H9 (cell line): ENCODE data around the gene CYP2U1. TPM values are rescaled to one million over a fixed set of nuclear protein-coding genes. Genes with fewer than 3 reads are reported as not detected.

Experiments
- DNase-seq: peaks from one replicate; pipeline ENCODE4 v3.0.0-alpha.2; 2017
- H2AFZ ChIP-seq: one replicate; pipeline ENCODE4 v1.6.1; 2013; ENCODE audit warnings: mild to moderate bottlenecking, low read length, control low read depth, moderate library complexity
- H2AK5ac ChIP-seq: 2 replicates; pipeline ENCODE4 v1.6.1; 2013; ENCODE audit warnings: low read length, control low read depth, mixed read lengths; ENCODE audit not compliant: insufficient read length
- H2BK120ac ChIP-seq: one replicate; pipeline ENCODE4 v1.6.1; 2013; ENCODE audit warnings: low read depth, mild to moderate bottlenecking, low read length, control low read depth, inconsistent platforms; ENCODE audit not compliant: poor library complexity, severe bottlenecking
- H2BK12ac ChIP-seq: 2 replicates; pipeline ENCODE4 v1.6.1; 2013; ENCODE audit warnings: low read length, control low read depth, mixed read lengths, low read depth; ENCODE audit not compliant: insufficient read length
- H2BK15ac ChIP-seq: 2 replicates; pipeline ENCODE4 v1.6.1; 2013; ENCODE audit warnings: low read depth, low read length, control low read depth
- H2BK20ac ChIP-seq: one replicate; pipeline ENCODE4 v1.6.1; 2013; ENCODE audit warnings: low read depth, mild to moderate bottlenecking, low read length, control low read depth, inconsistent platforms; ENCODE audit not compliant: poor library complexity, severe bottlenecking
- H2BK5ac ChIP-seq: 2 replicates; pipeline ENCODE4 v1.6.1; 2013; ENCODE audit warnings: low read length, control low read depth, mixed read lengths; ENCODE audit not compliant: insufficient read length
- H3K14ac ChIP-seq: 2 replicates; pipeline ENCODE4 v1.6.1; 2013; ENCODE audit warnings: low read length, control low read depth; ENCODE audit not compliant: insufficient read depth
- H3K18ac ChIP-seq: 2 replicates; pipeline ENCODE4 v1.6.1; 2013; ENCODE audit warnings: low read depth, mild to moderate bottlenecking, mixed read lengths, low read length, control low read depth; ENCODE audit not compliant: insufficient read length
- H3K23ac ChIP-seq: 2 replicates; pipeline ENCODE4 v1.6.1; 2013; ENCODE audit warnings: low read length, control low read depth, mixed read lengths, low read depth; ENCODE audit not compliant: insufficient read length
- H3K23me2 ChIP-seq: 2 replicates; pipeline ENCODE4 v1.6.1; 2013; ENCODE audit warnings: low read depth, mild to moderate bottlenecking, mixed read lengths, low read length, control low read depth; ENCODE audit not compliant: insufficient read length, poor library complexity, severe bottlenecking
- H3K27ac ChIP-seq: 2 replicates; pipeline ENCODE4 v1.5.1; 2013; ENCODE audit warnings: low read length, control low read depth, mixed read lengths, low read depth; ENCODE audit not compliant: insufficient read length
- H3K27me3 ChIP-seq: 2 replicates; pipeline ENCODE4 v1.6.1; 2013; ENCODE audit warnings: low read length, control low read depth, inconsistent platforms; ENCODE audit not compliant: insufficient read depth
- H3K4ac ChIP-seq: 2 replicates; pipeline ENCODE4 v1.6.1; 2013; ENCODE audit warnings: low read depth, mild to moderate bottlenecking, control low read depth, inconsistent platforms, low read length, moderate library complexity
- H3K4me1 ChIP-seq: 2 replicates; pipeline ENCODE4 v1.6.1; 2013; ENCODE audit warnings: low read length, control low read depth, inconsistent platforms; ENCODE audit not compliant: insufficient read depth
- H3K4me2 ChIP-seq: 2 replicates; pipeline ENCODE4 v1.6.1; 2013; ENCODE audit warnings: low read length, control low read depth, mixed read lengths; ENCODE audit not compliant: insufficient read length, insufficient read depth
- H3K56ac ChIP-seq: 2 replicates; pipeline ENCODE4 v1.6.1; 2013; ENCODE audit warnings: low read depth, mild to moderate bottlenecking, mixed read lengths, low read length, control low read depth; ENCODE audit not compliant: insufficient read length
- H3K79me1 ChIP-seq: 2 replicates; pipeline ENCODE4 v1.6.1; 2013; ENCODE audit warnings: low read depth, mild to moderate bottlenecking, moderate library complexity, low read length, control low read depth, inconsistent platforms; ENCODE audit not compliant: insufficient read depth, poor library complexity, severe bottlenecking
- H3K79me2 ChIP-seq: 2 replicates; pipeline ENCODE4 v1.6.1; 2013; ENCODE audit warnings: low read length, control low read depth, inconsistent platforms; ENCODE audit not compliant: insufficient read depth
- H3K9ac ChIP-seq: 2 replicates; pipeline ENCODE4 v1.6.1; 2013; ENCODE audit warnings: low read length, control low read depth, mixed read lengths; ENCODE audit not compliant: insufficient read length; ENCODE audit errors: extremely low read depth
- H3K9me3 ChIP-seq: one replicate; pipeline ENCODE4 v1.6.1; 2013; ENCODE audit warnings: low read depth, low read length, inconsistent platforms; ENCODE audit not compliant: control insufficient read depth
- H3T11ph ChIP-seq: one replicate; pipeline ENCODE4 v1.6.1; 2013; ENCODE audit warnings: mild to moderate bottlenecking, low read length, control low read depth, inconsistent platforms
- H4K20me1 ChIP-seq: one replicate; pipeline ENCODE4 v1.6.1; 2013; ENCODE audit not compliant: control insufficient read depth, insufficient read length, insufficient read depth
- H4K5ac ChIP-seq: 2 replicates; pipeline ENCODE4 v1.6.1; 2013; ENCODE audit warnings: low read depth, mild to moderate bottlenecking, mixed read lengths, low read length, control low read depth; ENCODE audit not compliant: insufficient read length
- H4K8ac ChIP-seq: replicated peaks from 2 replicates; pipeline ENCODE4 v1.6.1; 2013; ENCODE audit warnings: low read length, control low read depth, mixed read lengths, low read depth; ENCODE audit not compliant: insufficient read length
- H4K91ac ChIP-seq: 2 replicates; pipeline ENCODE4 v1.6.1; 2013; ENCODE audit warnings: low read depth, mild to moderate bottlenecking, moderate library complexity, mixed read lengths, low read length, control low read depth; ENCODE audit not compliant: insufficient read length
- H3K27ac Mint-ChIP-seq, 3 experiments: 2 replicates in 2 of 3; 3 replicates in 1 of 3; pipeline ENCODE4 v1.8.0; 2020 to 2021; ENCODE audit warnings: mixed read lengths in 3 of 3, mild to moderate bottlenecking in 1 of 3, moderate library complexity in 1 of 3
- H3K27me3 Mint-ChIP-seq: 2 replicates; pipeline ENCODE4 v1.8.0; 2021; ENCODE audit warnings: low read depth, mild to moderate bottlenecking, moderate library complexity, mixed read lengths
- H3K36me3 Mint-ChIP-seq, 3 experiments: 2 replicates in 2 of 3; 3 replicates in 1 of 3; pipeline ENCODE4 v1.8.0; 2020 to 2021; ENCODE audit warnings: low read depth in 3 of 3, mixed read lengths in 3 of 3; ENCODE audit not compliant: insufficient read depth in 1 of 3
- H3K4me1 Mint-ChIP-seq, 2 experiments: 2 replicates each; pipeline ENCODE4 v1.8.0; 2020; ENCODE audit warnings: mixed read lengths in 2 of 2
- H3K4me3 Mint-ChIP-seq, 2 experiments: 2 replicates in 1 of 2; 3 replicates in 1 of 2; pipeline ENCODE4 v1.8.0; 2020 to 2021; ENCODE audit warnings: mild to moderate bottlenecking in 2 of 2, mixed read lengths in 2 of 2, moderate library complexity in 1 of 2
- H3K9me3 Mint-ChIP-seq, 2 experiments: 2 replicates in 1 of 2; 3 replicates in 1 of 2; pipeline ENCODE4 v1.8.0; 2020; ENCODE audit warnings: mild to moderate bottlenecking in 2 of 2, mixed read lengths in 2 of 2, moderate library complexity in 1 of 2
- WGBS: extraction: QIAGEN DNeasy Blood & Tissue Kit; methylation state at CpG from one replicate; pipeline ENCODE4 v1.1.7; 2013; ENCODE audit warnings: missing lambda C conversion rate, low lambda C conversion rate, mixed read lengths; ENCODE audit not compliant: insufficient read length; ENCODE audit errors: extremely low coverage; 5-methylcytosine and 5-hydroxymethylcytosine counted together
- total RNA-seq: library from RNA; stranded (reverse); gene quantifications from 2 replicates; pipeline ENCODE4 v1.2.1, GENCODE V29; 2021
- TF ChIP-seq, protein P1 (sequence below): fragments of 200-600 bp; sonication (generic); conservative IDR thresholded peaks from 3 replicates; pipeline ENCODE4 v1.8.0; 2021; ENCODE audit warnings: antibody characterized with exemption, mild to moderate bottlenecking

CYP2U1 gene
- total RNA-seq, 1 experiment from 2014 or later, result 9.6 TPM

GRCh38 chr4:107977966-107978705 lies 46.8 kb downstream of the CYP2U1 start:
- Histone ChIP-seq H2BK120ac (no peak overlapping the region), H3K9me3 (no peaks in the 10 kb centered on the region), H4K5ac (no peak overlapping the region), H2AFZ (no peak overlapping the region), H2BK20ac (no peak overlapping the region), H3T11ph (no peak overlapping the region), H3K56ac (no peak overlapping the region), H3K4ac (no peak overlapping the region), H2BK5ac (no peak overlapping the region), H4K8ac (no peak overlapping the region), H3K9ac (no peak overlapping the region), H3K23ac (no peak overlapping the region), H3K79me2 (no peaks in the 10 kb centered on the region), H3K14ac (no peak overlapping the region), H4K20me1 (no peaks in the 10 kb centered on the region), H3K4me2 (no peak overlapping the region), H2BK12ac (no peak overlapping the region), H3K23me2 (no peaks in the 10 kb centered on the region), H2BK15ac (no peak overlapping the region), H3K79me1 (no peaks in the 10 kb centered on the region), H2AK5ac (no peak overlapping the region), H4K91ac (no peak overlapping the region), H3K27me3 (no peaks in the 10 kb centered on the region), H3K18ac (no peak overlapping the region), H3K27ac (no peak overlapping the region), H3K4me1 (no peaks in the 10 kb centered on the region)
- 0 out of 7 replicates have a peak, but pooled peaks cover 0 to 3% (median 0%) of the 10 kb centered on the region in 3 experiments for H3K36me3 Mint-ChIP-seq
- no peak overlapping the region for H3K4me3 Mint-ChIP-seq
- TF ChIP-seq, protein P1, sequence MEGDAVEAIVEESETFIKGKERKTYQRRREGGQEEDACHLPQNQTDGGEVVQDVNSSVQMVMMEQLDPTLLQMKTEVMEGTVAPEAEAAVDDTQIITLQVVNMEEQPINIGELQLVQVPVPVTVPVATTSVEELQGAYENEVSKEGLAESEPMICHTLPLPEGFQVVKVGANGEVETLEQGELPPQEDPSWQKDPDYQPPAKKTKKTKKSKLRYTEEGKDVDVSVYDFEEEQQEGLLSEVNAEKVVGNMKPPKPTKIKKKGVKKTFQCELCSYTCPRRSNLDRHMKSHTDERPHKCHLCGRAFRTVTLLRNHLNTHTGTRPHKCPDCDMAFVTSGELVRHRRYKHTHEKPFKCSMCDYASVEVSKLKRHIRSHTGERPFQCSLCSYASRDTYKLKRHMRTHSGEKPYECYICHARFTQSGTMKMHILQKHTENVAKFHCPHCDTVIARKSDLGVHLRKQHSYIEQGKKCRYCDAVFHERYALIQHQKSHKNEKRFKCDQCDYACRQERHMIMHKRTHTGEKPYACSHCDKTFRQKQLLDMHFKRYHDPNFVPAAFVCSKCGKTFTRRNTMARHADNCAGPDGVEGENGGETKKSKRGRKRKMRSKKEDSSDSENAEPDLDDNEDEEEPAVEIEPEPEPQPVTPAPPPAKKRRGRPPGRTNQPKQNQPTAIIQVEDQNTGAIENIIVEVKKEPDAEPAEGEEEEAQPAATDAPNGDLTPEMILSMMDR, result no peak
- no CpG with 5 or more reads among the region's 3 CpGs for WGBS
- no peaks in the 10 kb centered on the region for H3K4me1 Mint-ChIP-seq
- peaks cover 2 to 4% of the 10 kb centered on the region in 2 experiments; a peak in 4 of 5 replicates for H3K9me3 Mint-ChIP-seq
- no peaks in the 10 kb centered on the region for H3K27me3 Mint-ChIP-seq
- DNase-seq, result no peak
- no peak overlapping the region for H3K27ac Mint-ChIP-seq
